GM21367 (cell line): ENCODE measurements around the gene AGAP1.
"Not testable (repeated sequence)": the region's sequence is repeated elsewhere in the genome, so short reads cannot be mapped to it uniquely, and the experiment has no call there.

Experiments
- ATAC-seq: cut with Tn5 transposase; IDR thresholded peaks from one replicate; pipeline ENCODE4 v1.9.1; 2021; ENCODE audit not compliant: unreplicated experiment

Gene AGAP1

GRCh38 chr2:236125541-236125940 lies 631.7 kb downstream of the AGAP1 start:
- ATAC-seq, result no peak

- ATAC-seq, result no peak
Measured at GRCh38 chr2:236127010-236127409, 633.2 kb downstream of the AGAP1 start.

- no peak for ATAC-seq
Measured at GRCh38 chr2:236128321-236128720, 634.5 kb downstream of the AGAP1 start.

GRCh38 chr2:236129935-236130334 lies 636.1 kb downstream of the AGAP1 start:
- ATAC-seq, result no peak

- ATAC-seq, result no peak
Measured at GRCh38 chr2:236130349-236130998, 636.6 kb downstream of the AGAP1 start.

- no peak for ATAC-seq
Measured at GRCh38 chr2:236131073-236131692, 637.3 kb downstream of the AGAP1 start.

GRCh38 chr2:236133410-236134012 lies 639.7 kb downstream of the AGAP1 start:
- ATAC-seq, result no peak

GRCh38 chr2:236136538-236136937 lies 642.7 kb downstream of the AGAP1 start:
- no peak for ATAC-seq

GRCh38 chr2:236137066-236137465 lies 643.2 kb downstream of the AGAP1 start:
- ATAC-seq, result no peak

- ATAC-seq, result not testable (repeated sequence)
Measured at GRCh38 chr2:236141616-236142015, 647.8 kb downstream of the AGAP1 start.

GRCh38 chr2:236143811-236144210 lies 650.0 kb downstream of the AGAP1 start:
- ATAC-seq, result no peak

- ATAC-seq, result no peak
Measured at GRCh38 chr2:236146436-236146835, 652.6 kb downstream of the AGAP1 start.

- ATAC-seq, result no peak
Measured at GRCh38 chr2:236155406-236155805, 661.6 kb downstream of the AGAP1 start.

GRCh38 chr2:236156095-236156859 lies 662.4 kb downstream of the AGAP1 start:
- ATAC-seq, result no peak

- no peak for ATAC-seq
Measured at GRCh38 chr2:236156860-236157194, 663.0 kb downstream of the AGAP1 start.

- ATAC-seq, result no peak
Measured at GRCh38 chr2:236157366-236157765, 663.5 kb downstream of the AGAP1 start.

GRCh38 chr2:236157815-236158498 lies 664.1 kb downstream of the AGAP1 start:
- ATAC-seq, result no peak

GRCh38 chr2:236158969-236159777 lies 665.3 kb downstream of the AGAP1 start:
- no peak for ATAC-seq

GRCh38 chr2:236159778-236160170 lies 665.9 kb downstream of the AGAP1 start:
- ATAC-seq, result no peak

- no peak for ATAC-seq
Measured at GRCh38 chr2:236160366-236161081, 666.7 kb downstream of the AGAP1 start.
